Measurements from ENCODE around the gene MIF4GD. TPM values are rescaled to one million over a fixed set of nuclear protein-coding genes. Genes with fewer than 3 reads are reported as not detected.

The MIF4GD gene
- total and polyA plus RNA-seq, 2 of the 4 experiments (the other 2 are of a cell fraction) = 4.1 to 6.9 TPM

DNA sequence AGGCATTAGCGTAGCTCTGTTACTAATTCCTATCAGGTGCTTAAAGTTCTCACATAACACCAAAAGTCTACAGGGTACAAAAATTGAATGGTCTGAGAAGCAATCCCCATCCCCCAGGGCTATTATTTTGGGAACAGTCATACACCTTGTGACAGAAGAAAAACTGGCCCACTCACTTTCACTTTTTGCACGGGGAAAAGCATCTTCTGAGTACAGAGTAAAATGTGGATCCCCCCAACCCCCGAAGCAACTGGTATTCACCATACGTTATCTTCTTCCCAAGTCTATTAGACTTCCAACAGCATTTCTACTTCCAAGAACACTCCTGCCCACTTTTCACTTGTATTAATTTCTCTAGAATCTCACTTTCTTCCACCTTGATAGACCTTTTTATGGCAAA lies 21.5 kb downstream of the MIF4GD start:
- Histone ChIP-seq H4K20me1 (ENCODE audit: insufficient read depth, low read length) (peaks cover 34% of the 10 kb centered on the region), H3K18ac (ENCODE audit: low read depth, low read length) (no peak overlapping the region), H2AK5ac (ENCODE audit: low read depth, low read length) (no peak overlapping the region), H2BK20ac (ENCODE audit: low read depth, low read length) (no peak overlapping the region), H3K4me1 (ENCODE audit: control insufficient read depth, insufficient read depth, low read length) (peaks cover 3% of the 10 kb centered on the region; the same call in 1 of the 2 replicates), H3K4me2 (ENCODE audit: low read depth, low read length) (no peak overlapping the region), H3K79me1 (ENCODE audit: low read depth in 1 of 2, low read length in 2 of 2) (peaks cover 10 to 51% of the 10 kb centered on the region in 2 experiments; a peak in 3 of 4 replicates), H3K9me3 (ENCODE audit: control insufficient read depth, insufficient read depth, low read length) (no peaks in the 10 kb centered on the region), H2BK120ac (ENCODE audit: low read depth, low read length) (no peak overlapping the region), H3K4me3 (ENCODE audit: insufficient read depth, low read depth, low read length) (no peak overlapping the region), H4K8ac (ENCODE audit: low read depth in 2 of 2, low read length in 2 of 2) (no peak overlapping the region), H2BK15ac (ENCODE audit: low read depth, low read length) (no peak overlapping the region), H3K27ac (ENCODE audit: insufficient read depth, low read length) (no peak overlapping the region), H3K9ac (ENCODE audit: low read depth, low read length) (no peak overlapping the region), H2AK9ac (replicated peaks; ENCODE audit: low read depth, low read length, poor library complexity) (no peak overlapping the region), H4K5ac (ENCODE audit: low read depth, low read length) (no peak overlapping the region), H2BK5ac (ENCODE audit: low read depth, low read length, poor library complexity, severe bottlenecking) (no peak overlapping the region), H3K23ac (ENCODE audit: low read depth, low read length) (no peak overlapping the region), H3K27me3 (ENCODE audit: control insufficient read depth, insufficient read depth, low read length) (no peaks in the 10 kb centered on the region), H2AFZ (replicated peaks; ENCODE audit: low read length, poor library complexity) (no peak overlapping the region), H3K14ac (replicated peaks; ENCODE audit: low read depth, low read length) (no peak overlapping the region), H3K9me1 (ENCODE audit: insufficient read depth, low read length) (0 out of 2 replicates have a peak, but pooled peaks cover 6% of the 10 kb centered on the region), H3K56ac (ENCODE audit: extremely low read depth, insufficient read depth, low read length) (no peak overlapping the region), H4K91ac (ENCODE audit: insufficient read depth, low read depth, low read length) (no peak overlapping the region), H3K36me3 (ENCODE audit: control insufficient read depth, insufficient read depth, low read length) (peaks cover 19% of the 10 kb centered on the region), H3K4ac (ENCODE audit: low read depth, low read length) (no peak overlapping the region)
- no TSS peak for BruUV-seq (replicated peaks)
- 86% methylated on average over 1 of the region's 4 CpGs; no CpG with 5 or more reads in 1 of the 2 experiments for WGBS, 2 experiments (ENCODE audit: extremely low coverage in 2 of 2, insufficient read length in 1 of 2)
- TF ChIP-seq RFX5 (IDR thresholded peaks at IDR 0.05; ENCODE audit: low read depth, low read length) (no peak), CHD1 (IDR thresholded peaks at IDR 0.05; ENCODE audit: low read depth, low read length) (no peak), CTCF (conservative IDR thresholded peaks at IDR 0.05; ENCODE audit: low read depth, low read length) (no peak), BHLHE40 (IDR thresholded peaks at IDR 0.05; ENCODE audit: low read depth, low read length) (no peak), MAZ (IDR thresholded peaks at IDR 0.05; ENCODE audit: borderline replicate concordance, low read depth, low read length) (no peak), CEBPB (IDR thresholded peaks at IDR 0.05; ENCODE audit: low read depth, low read length) (no peak), SMC3 (IDR thresholded peaks at IDR 0.05; ENCODE audit: low read depth, low read length) (no peak), FOS (IDR thresholded peaks at IDR 0.05; ENCODE audit: low read depth, low read length) (no peak), RAD21 (IDR thresholded peaks at IDR 0.05; ENCODE audit: low read length) (no peak), USF2 (IDR thresholded peaks at IDR 0.05; ENCODE audit: low read depth, low read length) (no peak)
- ATAC-seq (ENCODE audit: low read depth) (no peak), DNase-seq (no peak)
- in situ Hi-C loops (cut with MboI; ENCODE audit: low sequenced_read_pairs) (no loop called here), dilution Hi-C loops (cut with HindIII; ENCODE audit: low sequenced_read_pairs, unreplicated experiment) (no loop called here), intact Hi-C loops (cut with micrococcal nuclease) (no loop called here)
- ChIA-PET CTCF (interaction anchor here (1.4 to 2.1 kb wide), 2 partner anchors 9 to 21 kb away, joined by 4 to 7 read pairs; partner anchors contain the start of gene MIF4GD), POLR2A (ENCODE audit: unreplicated experiment) (no interaction called here)

All from IMR-90 (cell line).